ENCODE data around the gene FKBP4. TPM values are rescaled to one million over a fixed set of nuclear protein-coding genes. Genes with fewer than 3 reads are reported as not detected.

Gene FKBP4
- total and polyA plus RNA-seq, 2 of the 13 experiments (the other 11 are each of a cell fraction or from before 2014, with no cell fraction given): 25.7 to 66.1 TPM

DNA sequence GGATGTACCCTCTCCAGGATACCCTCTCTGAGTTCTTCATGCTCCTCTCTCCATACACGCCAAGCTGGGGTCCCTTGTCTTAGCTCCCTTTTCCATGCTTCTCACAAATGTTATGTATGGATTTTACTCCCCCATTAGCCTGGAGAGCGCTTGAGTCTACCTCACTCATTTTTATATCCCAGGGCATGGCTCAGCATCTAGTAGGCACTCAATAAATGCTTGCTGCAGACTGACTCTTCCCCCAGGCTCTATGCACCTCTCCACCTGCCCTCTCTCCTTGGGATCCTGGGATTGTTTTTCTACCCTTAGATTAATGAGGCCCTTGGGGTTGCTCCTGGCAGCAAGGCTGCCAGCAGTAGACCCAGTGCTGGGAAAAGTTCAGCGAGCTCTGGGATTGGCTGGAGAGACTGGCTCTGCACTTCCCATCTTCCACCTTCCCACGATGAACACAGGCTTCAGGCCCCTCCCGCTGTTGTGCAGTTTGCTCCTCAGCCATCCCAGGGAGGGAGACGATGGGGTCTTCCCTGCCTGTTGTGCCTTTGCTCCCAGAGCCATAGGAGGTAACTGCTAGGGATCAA lies 37.9 kb downstream of the FKBP4 start:
- POLR2A ChIA-PET: no interaction called here

More for the DNA sequence above, 37.9 kb downstream of the FKBP4 start:
- Histone ChIP-seq H3K4me1 (ENCODE audit: insufficient read depth, low read length) (no peaks in the 10 kb centered on the region), H2AFZ (ENCODE audit: low read length) (no peak overlapping the region), H3K4me2 (ENCODE audit: low read depth, low read length) (no peak overlapping the region), H3K27ac (ENCODE audit: extremely low read length, insufficient read depth, low read length) (no peak overlapping the region), H3K27me3 (ENCODE audit: control insufficient read depth in 1 of 2, insufficient read depth in 2 of 2, low read length in 2 of 2) (no peaks in the 10 kb centered on the region), H3K79me2 (ENCODE audit: insufficient read depth, low read length) (no peaks in the 10 kb centered on the region), H4K20me1 (ENCODE audit: insufficient read depth, low read length) (no peaks in the 10 kb centered on the region), H3K36me3 (replicated peaks in 1 of 2; ENCODE audit: control insufficient read depth in 1 of 2, insufficient read depth in 2 of 2, low read length in 2 of 2) (peaks cover under 1 to 3% of the 10 kb centered on the region in 2 experiments; a peak in 2 of 5 replicates), H3K9me3 (ENCODE audit: low read length) (no peaks in the 10 kb centered on the region), H3K9ac (ENCODE audit: insufficient read depth, low read depth, low read length) (no peak overlapping the region), H3K4me3 (replicated peaks in 1 of 3; ENCODE audit: insufficient read depth in 1 of 3, low read depth in 2 of 3, low read length in 3 of 3) (no peak overlapping the region)
- CTCF ChIA-PET (ENCODE audit: low intra/inter-chr PET ratio, low total read pairs): no interaction called here
- TF ChIP-seq, protein P1, sequence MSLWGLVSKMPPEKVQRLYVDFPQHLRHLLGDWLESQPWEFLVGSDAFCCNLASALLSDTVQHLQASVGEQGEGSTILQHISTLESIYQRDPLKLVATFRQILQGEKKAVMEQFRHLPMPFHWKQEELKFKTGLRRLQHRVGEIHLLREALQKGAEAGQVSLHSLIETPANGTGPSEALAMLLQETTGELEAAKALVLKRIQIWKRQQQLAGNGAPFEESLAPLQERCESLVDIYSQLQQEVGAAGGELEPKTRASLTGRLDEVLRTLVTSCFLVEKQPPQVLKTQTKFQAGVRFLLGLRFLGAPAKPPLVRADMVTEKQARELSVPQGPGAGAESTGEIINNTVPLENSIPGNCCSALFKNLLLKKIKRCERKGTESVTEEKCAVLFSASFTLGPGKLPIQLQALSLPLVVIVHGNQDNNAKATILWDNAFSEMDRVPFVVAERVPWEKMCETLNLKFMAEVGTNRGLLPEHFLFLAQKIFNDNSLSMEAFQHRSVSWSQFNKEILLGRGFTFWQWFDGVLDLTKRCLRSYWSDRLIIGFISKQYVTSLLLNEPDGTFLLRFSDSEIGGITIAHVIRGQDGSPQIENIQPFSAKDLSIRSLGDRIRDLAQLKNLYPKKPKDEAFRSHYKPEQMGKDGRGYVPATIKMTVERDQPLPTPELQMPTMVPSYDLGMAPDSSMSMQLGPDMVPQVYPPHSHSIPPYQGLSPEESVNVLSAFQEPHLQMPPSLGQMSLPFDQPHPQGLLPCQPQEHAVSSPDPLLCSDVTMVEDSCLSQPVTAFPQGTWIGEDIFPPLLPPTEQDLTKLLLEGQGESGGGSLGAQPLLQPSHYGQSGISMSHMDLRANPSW (CRISPR knock-in tag; IDR thresholded peaks at IDR 0.05; ENCODE audit: borderline replicate concordance): no peak
- TF ChIP-seq, protein P2, sequence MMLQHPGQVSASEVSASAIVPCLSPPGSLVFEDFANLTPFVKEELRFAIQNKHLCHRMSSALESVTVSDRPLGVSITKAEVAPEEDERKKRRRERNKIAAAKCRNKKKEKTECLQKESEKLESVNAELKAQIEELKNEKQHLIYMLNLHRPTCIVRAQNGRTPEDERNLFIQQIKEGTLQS (CRISPR knock-in tag; IDR thresholded peaks at IDR 0.05): no peak
- TF ChIP-seq SMAD9 (CRISPR knock-in tag; IDR thresholded peaks at IDR 0.05): no peak
- TF ChIP-seq MATR3 (CRISPR knock-in tag; IDR thresholded peaks at IDR 0.05): no peak
- TF ChIP-seq MYC (CRISPR knock-in tag; IDR thresholded peaks at IDR 0.05; ENCODE audit: borderline replicate concordance): no peak
- no peak for TF ChIP-seq HIVEP1 (CRISPR knock-in tag; IDR thresholded peaks at IDR 0.05)
- ATAC-seq (no peak), FAIRE-seq (no peak), DNase-seq (ENCODE audit: low spot score) (no peak)
- in situ Hi-C loops (cut with HindIII; ENCODE audit: extremely low pct_ligation_motif_present, low pct_unique_long_range_greater_than_20kb): no loop called here
- 93% methylated on average over 5 of the region's 6 CpGs for WGBS (ENCODE audit: low lambda C conversion rate)
- intact Hi-C loops (cut with micrococcal nuclease; ENCODE audit: unreplicated experiment): no loop called here
- no TSS peak for BruUV-seq (replicated peaks)

Data from HepG2 (cell line).